Mammary epithelial cell (primary cell): Measurements from ENCODE around the gene CYP11A1.

Experiments used
- CTCF ChIP-seq, 2 donors: IDR thresholded peaks in 1 of 2; conservative IDR thresholded peaks in 1 of 2; 2 replicates each; pipeline ENCODE4 v1.5.1; 2011 to 2012; ENCODE audit warnings: inconsistent platforms in 2 of 2, low read length in 2 of 2, mild to moderate bottlenecking in 2 of 2, control low read depth in 1 of 2, low read depth in 1 of 2; ENCODE audit not compliant: insufficient read depth in 1 of 2; ENCODE audit errors: extremely low read depth in 1 of 2
- EZH2 ChIP-seq: IDR thresholded peaks from 2 replicates; pipeline ENCODE4 v1.6.1; 2012; ENCODE audit warnings: low read length, inconsistent platforms, borderline replicate concordance

GRCh38 chr15:74297887-74298286, 69.6 kb downstream of the CYP11A1 start:
- TF ChIP-seq CTCF (conservative IDR thresholded peaks at IDR 0.05 in 1 of 2, IDR thresholded peaks at IDR 0.05 in 1 of 2; ENCODE audit: extremely low read depth in 1 of 2, insufficient read depth in 1 of 2, low read depth in 1 of 2, low read length in 2 of 2) (no peak), EZH2 (no peak)
